ENCODE data around the gene SLC39A6.
"Not testable (repeated sequence)": the region's sequence is repeated elsewhere in the genome, so short reads cannot be mapped to it uniquely, and the experiment has no call there.

Gene SLC39A6, protein sequence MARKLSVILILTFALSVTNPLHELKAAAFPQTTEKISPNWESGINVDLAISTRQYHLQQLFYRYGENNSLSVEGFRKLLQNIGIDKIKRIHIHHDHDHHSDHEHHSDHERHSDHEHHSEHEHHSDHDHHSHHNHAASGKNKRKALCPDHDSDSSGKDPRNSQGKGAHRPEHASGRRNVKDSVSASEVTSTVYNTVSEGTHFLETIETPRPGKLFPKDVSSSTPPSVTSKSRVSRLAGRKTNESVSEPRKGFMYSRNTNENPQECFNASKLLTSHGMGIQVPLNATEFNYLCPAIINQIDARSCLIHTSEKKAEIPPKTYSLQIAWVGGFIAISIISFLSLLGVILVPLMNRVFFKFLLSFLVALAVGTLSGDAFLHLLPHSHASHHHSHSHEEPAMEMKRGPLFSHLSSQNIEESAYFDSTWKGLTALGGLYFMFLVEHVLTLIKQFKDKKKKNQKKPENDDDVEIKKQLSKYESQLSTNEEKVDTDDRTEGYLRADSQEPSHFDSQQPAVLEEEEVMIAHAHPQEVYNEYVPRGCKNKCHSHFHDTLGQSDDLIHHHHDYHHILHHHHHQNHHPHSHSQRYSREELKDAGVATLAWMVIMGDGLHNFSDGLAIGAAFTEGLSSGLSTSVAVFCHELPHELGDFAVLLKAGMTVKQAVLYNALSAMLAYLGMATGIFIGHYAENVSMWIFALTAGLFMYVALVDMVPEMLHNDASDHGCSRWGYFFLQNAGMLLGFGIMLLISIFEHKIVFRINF

DNA sequence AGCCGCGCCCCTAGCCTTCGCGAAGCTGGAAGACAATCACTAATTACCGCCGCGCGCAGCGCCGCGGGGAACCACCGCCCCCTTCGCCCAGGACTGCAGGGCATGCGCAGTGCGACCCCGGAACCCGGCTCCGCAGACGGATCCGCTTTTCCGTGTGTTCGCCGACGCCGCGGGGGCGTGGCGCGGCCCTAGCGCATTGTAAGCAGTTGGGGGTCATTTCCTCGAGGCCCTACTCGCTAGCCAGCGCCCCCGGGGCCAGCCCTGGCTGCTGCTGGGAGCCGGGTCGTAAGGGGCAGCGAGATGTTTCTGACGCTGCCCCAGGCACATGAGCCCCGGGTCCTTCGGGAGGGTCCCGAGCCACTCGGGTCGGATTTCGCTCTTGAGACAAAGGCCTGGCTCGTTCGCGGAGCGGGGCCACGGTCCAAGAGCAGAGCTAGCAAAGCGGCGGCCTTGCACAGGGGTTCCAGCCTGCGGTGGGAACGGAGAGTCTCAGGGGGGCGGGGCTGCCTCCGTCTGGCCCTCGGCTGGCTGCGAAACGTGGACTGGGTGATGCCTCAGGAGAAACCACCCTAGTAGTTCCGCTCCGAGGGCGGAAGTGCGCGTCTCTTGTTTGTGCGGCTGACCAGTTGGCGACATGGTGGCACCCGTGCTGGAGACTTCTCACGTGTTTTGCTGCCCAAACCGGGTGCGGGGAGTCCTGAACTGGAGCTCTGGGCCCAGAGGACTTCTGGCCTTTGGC is at the start of gene SLC39A6, which contains the start of gene ELP2:
SLC39A6 (minus strand) TSS at position 41 of the 739 bp plus-strand sequence. CDS start 2,333 bp downstream, outside the sequence.
ELP2 (plus strand) TSS at position 600 of the 739 bp plus-strand sequence; CDS start at position 635, 35 bp downstream.
- peak; percentile 94 to 96 for DNase-seq

DNA sequence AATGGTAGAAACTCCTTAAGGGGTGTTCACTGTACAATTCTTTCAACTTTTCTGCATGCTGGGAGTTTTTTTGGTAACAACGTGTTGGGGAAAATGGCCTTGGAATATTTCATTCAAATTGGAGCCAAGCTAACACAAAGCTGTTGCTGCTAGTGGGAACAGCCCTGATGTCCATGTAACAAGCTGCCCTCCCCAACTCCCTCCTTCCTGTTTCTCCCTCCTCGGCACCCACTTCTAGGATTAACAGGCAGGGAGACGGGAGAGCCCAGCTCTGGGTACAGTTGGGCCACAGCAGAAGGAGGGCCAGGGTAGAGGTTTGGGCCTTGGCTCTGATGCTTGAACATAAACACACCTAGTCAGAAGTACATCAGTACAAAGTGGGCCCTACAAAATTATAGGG is 48.8 kb upstream of the SLC39A6 start:
- DNase-seq = no peak

DNA sequence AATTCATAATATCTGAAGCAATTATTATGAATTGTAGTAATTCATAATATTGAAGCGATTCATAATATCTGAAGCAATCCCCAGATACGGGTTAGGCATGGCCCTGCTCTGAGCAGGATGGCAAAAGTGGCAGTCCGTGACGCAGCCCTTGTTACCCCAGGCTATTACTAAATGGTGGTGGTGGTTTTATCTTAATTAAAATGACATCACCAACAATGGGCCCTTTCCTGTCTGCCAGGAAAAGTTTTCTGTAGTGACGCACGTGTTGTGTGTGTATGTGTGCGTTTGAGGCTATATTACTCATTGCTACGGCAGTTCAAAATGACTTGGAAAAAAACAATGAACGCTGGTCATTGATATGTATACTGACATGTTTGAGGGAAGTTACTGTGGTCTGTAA is 47.6 kb upstream of the SLC39A6 start:
- DNase-seq = no peak

DNA sequence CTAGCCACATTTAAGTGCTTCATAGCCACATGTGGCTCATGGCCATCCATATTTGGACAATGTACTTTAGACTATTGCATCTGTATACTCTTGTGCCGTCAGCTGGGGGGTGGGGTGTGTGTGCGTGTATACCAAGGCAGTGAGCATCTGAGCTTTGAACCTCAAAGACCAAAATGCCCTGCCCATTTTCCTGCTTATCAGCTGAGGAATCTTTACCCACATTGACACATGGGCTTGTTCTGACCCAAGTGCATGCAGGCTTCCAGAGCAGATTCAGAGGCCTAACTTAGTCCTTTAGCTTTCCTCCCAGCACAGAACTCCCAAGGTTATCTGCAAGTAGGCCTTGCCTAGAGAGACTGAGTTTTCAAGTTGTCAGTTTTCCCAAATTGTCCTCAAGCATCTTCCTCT is 47.0 kb upstream of the SLC39A6 start:
- no peak for DNase-seq

DNA sequence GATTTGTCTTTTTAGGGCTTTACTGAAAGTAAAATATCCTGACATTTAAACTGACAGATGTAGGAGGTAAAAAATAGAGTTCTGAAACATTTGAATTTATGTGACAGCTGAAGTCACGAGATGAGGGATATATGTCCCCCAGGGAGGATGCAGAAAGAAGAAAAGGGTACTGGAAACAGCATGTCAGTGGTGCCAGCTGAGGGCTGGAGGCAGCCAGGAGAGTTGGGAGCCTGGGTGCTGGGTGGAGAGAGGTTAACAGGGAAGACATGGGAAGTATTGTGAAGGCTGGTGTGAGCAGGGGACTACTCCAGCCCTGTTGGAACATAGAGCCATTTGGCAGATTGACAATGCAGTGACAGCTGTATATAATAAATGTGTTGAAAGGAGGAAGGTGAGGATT is 46.3 kb upstream of the SLC39A6 start:
- no peak for DNase-seq

DNA sequence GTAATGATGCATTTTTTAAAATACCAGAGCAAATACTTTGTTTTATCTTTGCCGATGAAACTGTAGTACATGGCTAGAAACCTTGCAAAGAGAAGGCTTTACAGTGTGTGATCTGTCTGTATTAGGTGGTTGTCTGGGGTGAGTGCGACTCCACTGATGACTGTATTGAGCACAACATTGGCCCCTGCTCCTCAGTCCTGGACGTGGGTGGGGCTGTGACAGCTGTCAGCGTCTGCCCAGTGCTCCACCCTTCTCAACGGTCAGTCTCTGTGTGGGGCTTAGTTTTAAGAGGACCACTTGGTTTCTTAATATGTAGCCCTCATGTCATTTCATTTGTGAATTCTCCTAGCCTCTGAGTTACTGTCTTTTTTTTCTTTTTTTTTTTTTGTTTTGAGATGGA is 40.8 kb upstream of the SLC39A6 start:
- no peak for DNase-seq

DNA sequence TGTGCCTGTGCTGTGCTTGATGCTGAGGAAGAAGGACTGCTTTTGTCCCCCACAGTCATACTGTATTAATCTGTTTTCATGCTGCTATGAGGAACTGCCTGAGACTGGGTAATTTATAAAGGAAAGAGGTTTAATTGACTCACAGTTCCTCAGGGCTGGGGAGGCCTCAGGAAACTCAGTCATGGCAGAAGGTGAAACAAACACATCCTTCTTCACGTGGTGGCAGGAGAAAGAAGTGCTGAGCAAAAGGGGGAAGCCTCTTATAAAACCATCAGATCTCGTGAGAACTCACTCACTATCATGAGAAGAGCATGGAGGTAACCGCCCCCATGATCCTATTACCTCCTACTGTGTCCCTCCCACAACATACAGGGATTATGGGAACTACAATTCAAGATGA is 39.2 kb upstream of the SLC39A6 start:
- not testable (repeated sequence) for DNase-seq

DNA sequence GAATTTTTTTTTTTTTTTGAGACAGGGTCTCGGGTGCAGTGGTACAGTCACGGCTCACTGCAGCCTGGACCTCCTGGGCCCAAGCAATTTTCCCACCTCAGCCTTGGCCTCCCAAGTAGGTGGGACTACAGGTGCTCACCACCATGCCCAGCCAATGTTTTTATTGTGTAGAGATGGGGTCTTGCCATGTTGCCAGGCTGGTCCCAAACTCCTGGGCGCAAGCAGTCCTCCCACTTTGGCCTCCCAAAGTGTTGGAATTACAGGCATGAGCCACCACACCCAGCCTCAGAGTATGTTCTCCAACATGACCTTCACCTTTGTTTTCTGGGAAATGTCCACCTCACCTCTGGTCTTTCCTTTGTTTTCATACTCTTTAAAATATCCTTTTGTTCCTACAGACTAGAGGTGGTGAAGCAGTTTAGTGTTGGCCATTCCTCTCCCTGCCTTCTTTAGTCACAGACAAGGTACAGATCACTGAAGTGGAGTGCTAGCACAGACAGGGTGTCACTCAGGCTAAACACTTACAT is 38.6 kb upstream of the SLC39A6 start:
- DNase-seq = no peak

DNA sequence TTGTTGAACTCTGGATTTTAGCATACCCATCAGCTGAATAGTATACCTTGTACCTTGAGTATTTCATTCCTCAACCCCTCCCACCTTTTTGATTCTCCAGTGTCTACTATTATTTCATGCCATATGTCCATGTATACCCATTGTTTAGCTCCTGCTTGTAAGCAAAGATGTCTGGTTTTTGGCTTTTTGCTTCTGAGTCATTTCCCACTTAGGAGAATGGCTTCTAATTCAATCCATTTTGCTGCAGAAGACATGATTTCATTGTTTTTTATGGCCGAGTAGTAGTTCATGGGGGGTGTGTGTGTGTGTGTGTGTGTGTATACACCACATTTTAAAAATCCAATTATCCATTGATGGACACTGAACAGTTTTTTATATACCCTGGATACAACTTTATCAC is 33.8 kb upstream of the SLC39A6 start:
- DNase-seq = no peak

DNA sequence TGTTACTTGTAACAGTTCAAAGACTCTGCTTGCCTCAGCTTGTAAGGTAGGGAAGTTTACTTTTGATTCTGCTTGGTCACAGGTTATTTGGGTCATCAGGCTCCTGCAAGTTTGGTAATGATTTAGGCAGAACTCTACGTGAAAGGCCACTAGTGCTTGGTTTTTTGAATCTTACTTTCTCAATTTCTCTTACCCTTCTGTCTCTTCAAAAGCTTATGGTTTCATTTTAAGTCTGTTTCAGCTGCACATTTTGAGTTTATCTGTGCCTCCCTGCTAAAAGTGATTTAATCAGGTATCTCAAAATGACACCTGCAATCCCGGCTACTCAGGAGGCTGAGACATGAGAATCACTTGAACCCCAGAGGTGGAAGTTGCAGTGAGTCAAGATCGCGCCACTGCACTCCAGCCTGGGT is 31.8 kb upstream of the SLC39A6 start:
- DNase-seq = no peak

DNA sequence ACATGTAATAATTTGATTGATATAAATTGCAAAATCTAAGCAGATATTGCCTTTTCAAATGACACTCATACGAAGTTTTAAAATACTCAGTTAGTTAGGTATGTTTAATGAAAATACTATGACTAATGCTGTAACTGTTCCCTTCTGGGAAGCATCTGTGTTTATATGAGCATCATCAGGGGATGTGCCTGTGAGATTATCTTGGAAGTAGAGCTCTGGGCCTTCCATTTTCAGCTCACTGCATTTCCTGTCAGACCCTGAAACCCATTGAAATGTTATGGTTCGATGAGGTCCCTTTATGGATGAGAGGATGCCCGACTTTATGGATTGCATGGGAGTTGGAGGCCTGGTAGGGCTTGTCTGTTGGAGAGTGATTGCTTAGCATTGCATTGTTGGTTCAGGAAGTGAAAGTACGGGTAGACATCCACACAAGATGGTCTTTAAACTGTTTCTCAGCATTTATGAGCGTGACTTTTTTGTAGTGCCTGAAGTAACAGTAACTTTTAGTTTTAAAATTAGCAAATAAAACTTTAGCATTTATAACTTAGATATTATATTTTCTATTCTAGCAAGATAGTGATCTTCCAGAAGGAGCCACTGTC is 29.2 kb upstream of the SLC39A6 start:
- no peak for DNase-seq

DNA sequence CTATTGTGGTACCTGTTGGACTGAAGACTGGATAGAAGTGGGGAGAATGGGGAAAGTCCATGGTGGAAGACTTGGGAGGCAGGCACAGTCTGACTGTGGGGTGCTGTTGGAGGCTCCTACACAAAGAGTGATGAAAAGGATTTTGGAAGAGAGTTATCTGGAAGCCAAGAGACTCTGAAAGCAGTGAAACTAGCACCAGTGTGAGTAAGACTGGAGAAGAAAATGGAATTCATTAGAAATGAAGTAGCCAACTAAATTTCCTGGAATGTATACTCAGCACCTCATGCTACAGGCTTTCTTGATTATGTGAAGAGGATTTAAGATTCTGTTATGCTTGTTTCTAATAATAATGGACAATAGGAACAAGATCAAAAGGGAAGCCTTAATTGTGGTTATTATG is 28.3 kb upstream of the SLC39A6 start:
- DNase-seq = no peak

DNA sequence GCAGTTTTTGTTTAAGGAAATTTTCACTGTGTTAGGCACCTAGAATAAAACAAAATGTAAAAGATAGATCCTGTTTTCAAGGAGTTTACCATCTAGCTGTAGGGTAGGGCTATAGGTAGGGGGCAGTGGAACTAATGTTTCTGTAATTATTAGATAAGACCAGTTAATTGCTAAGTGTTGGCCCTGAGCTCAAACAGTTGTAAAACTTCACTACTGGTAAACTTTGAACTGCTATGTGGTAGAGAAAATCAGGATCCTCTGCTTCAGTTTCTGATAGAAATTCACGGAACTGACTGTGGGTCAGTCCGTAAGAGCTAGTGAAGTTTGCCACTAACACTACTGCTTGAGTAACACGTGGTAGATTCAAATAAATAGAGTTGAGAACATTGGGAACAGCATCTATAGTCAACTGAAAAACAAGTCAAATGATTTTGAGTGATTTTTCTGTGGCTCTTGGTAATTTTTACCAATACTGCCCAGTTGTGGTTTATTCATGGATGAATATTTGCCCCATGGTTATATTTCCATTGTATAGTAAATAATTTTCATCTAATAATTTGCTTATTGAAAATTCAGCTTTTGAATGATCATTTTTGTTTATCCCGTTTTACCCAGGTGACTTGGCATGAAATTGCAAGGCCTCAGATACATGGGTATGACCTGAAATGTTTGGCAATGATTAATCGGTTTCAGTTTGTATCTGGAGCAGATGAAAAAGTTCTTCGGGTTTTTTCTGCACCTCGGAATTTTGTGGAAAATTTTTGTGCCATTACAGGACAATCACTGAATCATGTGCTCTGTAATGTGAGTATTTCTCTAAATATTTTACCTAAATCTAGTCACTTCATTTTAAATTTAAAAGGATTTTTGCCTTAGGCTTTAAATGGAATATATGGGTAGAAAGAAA is 27.0 kb upstream of the SLC39A6 start:
- no peak for DNase-seq

DNA sequence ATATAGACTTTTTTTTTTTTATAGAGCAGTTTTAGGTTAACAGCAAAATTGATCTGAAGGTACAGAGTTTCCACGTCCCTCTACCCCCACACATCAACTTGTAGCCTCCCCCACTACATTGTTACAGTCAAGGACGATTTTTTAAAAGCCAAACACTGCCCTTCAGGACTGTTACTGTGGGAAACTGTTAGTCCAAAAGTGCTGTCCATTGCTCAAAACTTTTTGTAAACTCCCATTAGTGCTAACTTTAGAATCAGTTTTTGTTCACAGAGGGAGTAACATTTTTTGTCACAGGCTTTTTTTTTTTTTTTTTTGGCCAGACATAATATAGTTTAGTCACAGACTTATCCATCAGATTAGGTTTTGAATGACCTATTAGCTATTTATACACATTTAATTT is 24.6 kb upstream of the SLC39A6 start:
- DNase-seq = no peak

DNA sequence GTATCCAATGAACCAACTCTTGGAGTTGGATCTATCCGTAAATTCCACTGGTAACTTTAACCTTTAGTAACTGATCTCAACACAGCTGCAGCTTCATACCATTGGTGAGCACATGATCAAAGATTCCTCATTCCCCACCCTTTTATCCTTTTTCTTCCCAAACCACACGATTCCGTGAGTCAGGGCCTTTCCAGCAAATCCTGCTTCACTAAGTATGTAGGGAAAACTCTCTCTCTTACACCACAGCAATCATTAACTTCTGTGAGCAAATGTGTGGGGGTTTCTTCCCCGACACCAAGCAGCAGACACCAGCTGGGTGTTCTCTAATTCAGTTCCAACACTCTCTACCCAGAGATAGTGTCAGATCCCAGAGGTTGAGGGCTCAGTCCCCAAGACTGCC is 24.1 kb upstream of the SLC39A6 start:
- DNase-seq = no peak

DNA sequence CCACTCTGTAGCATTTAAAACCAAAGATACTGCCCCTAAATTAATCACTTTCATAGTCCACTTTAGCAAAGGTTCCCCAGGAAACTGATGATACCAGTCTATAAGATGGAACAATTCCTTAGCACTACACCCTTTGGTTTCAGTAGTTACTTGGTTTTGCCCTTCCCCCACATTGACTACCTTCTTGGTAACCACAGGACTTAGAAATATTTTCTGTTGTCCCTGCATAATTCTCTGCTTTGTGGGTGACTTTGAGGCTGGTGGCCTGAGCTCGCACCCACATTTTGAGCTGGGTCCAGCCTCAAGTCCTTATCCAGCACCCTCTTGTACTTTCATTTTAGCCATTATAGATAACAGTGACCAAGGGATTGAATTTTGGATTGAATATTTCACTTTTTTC is 23.6 kb upstream of the SLC39A6 start:
- DNase-seq = no peak

DNA sequence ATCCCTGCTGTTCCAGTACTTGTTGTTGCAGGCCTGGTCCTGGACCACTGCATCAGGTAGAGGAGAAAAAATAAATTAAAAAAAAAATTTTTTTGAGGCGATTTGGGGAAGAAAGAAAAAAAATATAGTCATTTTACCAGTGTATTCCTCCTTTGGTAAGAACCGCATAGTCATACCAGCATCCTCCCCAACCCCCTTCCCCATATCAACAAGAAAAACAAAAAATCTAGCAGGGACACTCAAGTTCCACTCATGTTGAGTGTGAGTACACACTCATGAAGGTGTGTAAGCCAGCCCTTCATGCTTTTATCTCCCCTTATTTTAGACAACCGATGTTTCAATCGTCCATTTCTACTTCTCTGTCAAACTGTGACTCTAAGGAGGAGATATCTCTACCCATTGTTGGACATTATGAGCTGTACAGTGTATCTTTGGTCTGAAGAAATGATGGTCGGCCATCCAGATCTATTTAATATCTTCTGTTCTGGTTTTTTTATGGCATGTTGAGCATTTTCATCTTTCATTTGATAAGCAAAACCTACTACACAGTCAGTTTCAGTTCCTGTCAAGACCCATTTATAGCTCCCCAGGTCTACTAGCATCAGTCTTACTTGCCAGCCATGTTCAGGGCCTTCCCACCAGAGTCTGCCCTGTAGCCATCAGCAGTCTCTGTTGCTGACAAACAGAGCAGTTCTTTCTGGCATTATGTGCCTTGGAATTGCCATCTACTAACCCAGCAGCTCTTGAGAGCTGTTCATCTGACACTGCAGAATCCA is 20.6 kb upstream of the SLC39A6 start:
- no peak for DNase-seq

DNA sequence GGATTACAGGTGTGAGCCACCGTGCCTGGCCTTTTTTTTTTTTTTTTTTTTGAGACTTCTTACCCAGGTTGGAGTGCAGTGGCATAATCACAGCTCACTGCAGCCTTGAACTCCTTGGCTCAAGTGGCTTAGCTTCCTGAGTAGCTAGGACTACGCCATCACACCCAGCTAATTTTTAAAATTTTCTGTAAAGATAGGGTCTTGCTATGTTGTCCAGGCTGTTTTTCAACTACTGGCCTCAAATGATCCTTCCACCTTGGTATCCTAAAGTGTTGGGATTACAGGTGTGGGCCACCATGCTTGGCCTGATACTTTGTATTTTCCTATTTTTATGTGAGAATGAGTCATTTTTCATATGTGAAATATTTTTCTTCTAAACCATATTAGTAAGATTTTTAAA is 14.3 kb upstream of the SLC39A6 start:
- DNase-seq = no peak

DNA sequence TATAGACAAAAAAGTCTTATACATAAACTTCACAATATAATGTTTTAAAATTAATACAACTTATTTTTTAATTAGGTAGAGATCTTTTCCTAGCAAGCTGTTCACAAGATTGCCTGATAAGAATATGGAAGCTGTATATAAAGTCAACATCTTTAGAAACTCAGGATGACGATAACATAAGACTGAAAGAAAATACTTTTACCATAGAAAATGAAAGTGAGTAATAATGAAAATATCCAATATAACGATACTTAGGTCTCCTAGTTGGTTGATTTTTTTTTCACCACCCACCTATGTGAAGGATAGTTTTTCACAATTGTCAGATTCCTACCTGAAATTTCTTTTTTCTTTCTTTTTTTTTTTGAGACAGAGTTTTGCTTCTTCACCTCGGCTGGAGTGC is 13.6 kb upstream of the SLC39A6 start:
- DNase-seq = no peak

DNA sequence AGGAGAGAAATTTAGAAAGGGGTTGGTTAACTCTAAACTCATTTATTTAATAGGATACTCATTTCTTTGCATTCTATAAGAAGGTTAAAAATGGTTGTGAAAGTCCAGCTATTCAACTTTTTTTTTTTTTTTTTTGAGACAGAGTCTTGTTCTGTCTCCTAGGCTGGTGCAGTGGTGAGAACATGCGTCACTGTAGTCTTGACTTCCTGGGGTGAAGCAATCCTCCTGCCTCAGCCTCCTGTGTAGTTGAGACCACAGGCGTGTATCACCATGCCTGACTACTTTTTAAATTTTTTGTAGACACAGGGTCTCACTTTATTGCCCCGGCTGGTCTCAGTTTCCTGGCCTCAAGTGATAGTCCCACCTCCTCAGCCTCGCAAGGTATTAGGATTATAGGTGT is 12.4 kb upstream of the SLC39A6 start:
- no peak for DNase-seq

DNA sequence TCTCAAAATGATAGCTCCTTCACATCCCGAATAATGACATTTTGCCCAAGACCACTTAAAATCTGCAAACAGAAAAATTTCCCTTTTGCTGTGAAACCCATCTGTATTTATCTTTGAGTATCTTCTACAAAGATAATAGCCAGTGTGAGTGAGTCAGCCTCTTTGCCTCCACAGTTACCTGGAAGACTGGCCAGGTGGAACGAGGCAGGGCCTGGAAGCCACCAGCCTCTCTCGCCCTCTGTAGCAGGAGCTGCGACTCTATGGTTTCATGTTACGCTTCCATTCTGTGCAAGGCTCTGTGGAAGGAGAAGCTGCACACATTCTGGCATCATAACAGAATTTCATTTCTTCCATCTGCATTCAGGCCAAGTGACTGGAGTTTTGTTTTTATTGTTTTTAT is 10.1 kb upstream of the SLC39A6 start:
- DNase-seq = no peak

All from stimulated activated CD4-positive, alpha-beta T cell treated with anti-CD3 and anti-CD28 coated beads, Interleukin-2, amount 100 ng/mL, for 48 hours (primary cell).